Retinal pigment epithelial cell (primary cell): ENCODE data around the gene VASP.

Experiments used
- DNase-seq: peaks from one replicate; pipeline ENCODE4 v3.0.0-alpha.2; 2010; ENCODE audit warnings: low read depth
- H3K4me3 ChIP-seq: 2 replicates; pipeline ENCODE4 v1.5.1; 2011; ENCODE audit warnings: mild to moderate bottlenecking, low read length, control low read depth, moderate library complexity
- CTCF ChIP-seq: conservative IDR thresholded peaks from 2 replicates; pipeline ENCODE4 v1.5.1; 2011; ENCODE audit warnings: low read depth, low read length, control low read depth, inconsistent platforms

VASP gene

GRCh38 chr19:45506989-45507871 is at the start of gene VASP:
Gene VASP (plus strand): TSS chr19:45507479. CDS start chr19:45507772, 293 bp downstream.
- peak within 1 kb of the TSS; percentile 96 for H3K4me3 ChIP-seq
- DNase-seq = peak; percentile 54
- TF ChIP-seq CTCF = no peak

GRCh38 chr19:45457776-45458175 is 49.5 kb upstream of the VASP start:
- DNase-seq = no peak
- no peak overlapping the region for H3K4me3 ChIP-seq
- TF ChIP-seq CTCF = no peak

- TF ChIP-seq CTCF = no peak
- H3K4me3 ChIP-seq = no peak overlapping the region
- DNase-seq = no peak
These were observed 46.4 kb upstream of the VASP start for GRCh38 chr19:45460807-45461347.

DNA sequence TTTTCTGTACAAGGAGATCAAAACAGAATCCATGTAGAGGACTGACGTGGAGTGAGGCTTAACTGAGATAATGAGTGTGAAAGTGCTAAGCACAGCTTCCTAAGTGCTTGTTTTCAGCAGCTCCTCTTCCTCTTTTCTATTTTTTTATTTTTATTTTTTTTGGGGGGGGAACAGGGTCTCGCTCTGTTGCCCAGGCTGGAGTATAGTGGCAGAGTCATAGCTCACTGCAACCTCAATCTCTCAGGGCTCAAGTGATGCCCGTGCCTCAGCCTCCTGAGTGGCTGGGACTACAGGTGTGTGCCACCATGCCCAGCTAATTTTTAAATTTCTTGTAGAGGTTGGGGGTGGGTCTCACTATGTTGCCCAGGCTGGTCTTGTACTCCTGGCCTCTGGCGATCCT is 45.1 kb upstream of the VASP start:
- no peak overlapping the region for H3K4me3 ChIP-seq
- DNase-seq = no peak

GRCh38 chr19:45463241-45463640 is 44.0 kb upstream of the VASP start:
- DNase-seq = no peak
- no peak overlapping the region for H3K4me3 ChIP-seq
- TF ChIP-seq CTCF = no peak

More for the DNA sequence above, 45.1 kb upstream of the VASP start:
- no peak for TF ChIP-seq CTCF

- no peak for TF ChIP-seq CTCF
- no peak for DNase-seq
- H3K4me3 ChIP-seq = no peak overlapping the region
These were observed 43.0 kb upstream of the VASP start for GRCh38 chr19:45464274-45464673.
